ENCODE data around the gene TRIM62.

DNA sequence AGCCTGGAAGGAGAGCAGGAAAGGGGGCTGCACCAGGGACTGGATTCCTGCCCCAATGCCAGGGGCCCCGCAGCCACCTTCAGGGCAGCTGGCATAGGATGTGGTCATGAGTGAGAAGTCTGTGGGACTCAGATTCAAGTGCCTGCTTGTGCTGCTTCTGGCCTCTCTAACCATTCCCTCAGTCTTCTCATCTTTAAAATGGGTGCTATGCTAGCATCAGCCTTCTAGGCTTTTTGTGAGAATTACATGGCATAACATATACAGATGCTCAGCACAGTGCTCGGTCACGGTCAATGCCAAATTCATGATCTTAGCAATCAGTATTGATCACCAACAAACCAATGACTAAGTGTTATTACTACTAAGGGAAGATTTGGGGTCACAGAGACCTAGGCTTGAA, 23.5 kb downstream of the TRIM62 start:
- TF ChIP-seq, protein P1, sequence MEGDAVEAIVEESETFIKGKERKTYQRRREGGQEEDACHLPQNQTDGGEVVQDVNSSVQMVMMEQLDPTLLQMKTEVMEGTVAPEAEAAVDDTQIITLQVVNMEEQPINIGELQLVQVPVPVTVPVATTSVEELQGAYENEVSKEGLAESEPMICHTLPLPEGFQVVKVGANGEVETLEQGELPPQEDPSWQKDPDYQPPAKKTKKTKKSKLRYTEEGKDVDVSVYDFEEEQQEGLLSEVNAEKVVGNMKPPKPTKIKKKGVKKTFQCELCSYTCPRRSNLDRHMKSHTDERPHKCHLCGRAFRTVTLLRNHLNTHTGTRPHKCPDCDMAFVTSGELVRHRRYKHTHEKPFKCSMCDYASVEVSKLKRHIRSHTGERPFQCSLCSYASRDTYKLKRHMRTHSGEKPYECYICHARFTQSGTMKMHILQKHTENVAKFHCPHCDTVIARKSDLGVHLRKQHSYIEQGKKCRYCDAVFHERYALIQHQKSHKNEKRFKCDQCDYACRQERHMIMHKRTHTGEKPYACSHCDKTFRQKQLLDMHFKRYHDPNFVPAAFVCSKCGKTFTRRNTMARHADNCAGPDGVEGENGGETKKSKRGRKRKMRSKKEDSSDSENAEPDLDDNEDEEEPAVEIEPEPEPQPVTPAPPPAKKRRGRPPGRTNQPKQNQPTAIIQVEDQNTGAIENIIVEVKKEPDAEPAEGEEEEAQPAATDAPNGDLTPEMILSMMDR (IDR thresholded peaks at IDR 0.05; ENCODE audit: insufficient read depth, low read depth, low read length) = no peak
- TF ChIP-seq EZH2 (IDR thresholded peaks at IDR 0.05; ENCODE audit: insufficient read depth, low read length) = no peak

All from astrocyte (in vitro differentiated cells and primary cell).